A549 (cell line): Measurements from ENCODE around the gene SH3BP5. TPM values are rescaled to one million over a fixed set of nuclear protein-coding genes. Genes with fewer than 3 reads are reported as not detected.

Experiments used
- ATAC-seq, 2 experiments: fragments of 200-7000 bp in 1 of 2; fragments of >200 bp in 1 of 2; cut with Nextera tagmentation in 1 of 2; cut with Tn5 transposase in 1 of 2; 3 replicates each; pipeline versions ENCODE4 v1.8.0 to v1.9.1; 2018 to 2020; ENCODE audit warnings: mild to moderate bottlenecking in 1 of 2, moderate library complexity in 1 of 2
- CTCF ChIA-PET: fragments of 300-600 bp; sonication (Branson Sonifier 250); formaldehyde crosslinking; extraction: SDS; loops from one replicate; lab custom pipeline; 2021; ENCODE audit warnings: antibody characterized with exemption, inconsistent platforms; lab: Yijun Ruan, JAX
- POLR2A ChIA-PET: fragments of 350-600 bp; formaldehyde crosslinking; extraction: SDS; loops from one replicate; lab custom pipeline; 2021; ENCODE audit warnings: antibody characterized with exemption, inconsistent platforms; lab: Yijun Ruan, JAX
- DNase-seq, 2 experiments: peaks; one replicate each; pipeline versions ENCODE4 v3.0.0 to v3.0.0-alpha.2; 2011 to 2016; ENCODE audit warnings: low read depth in 1 of 2, low spot score in 1 of 2
- FAIRE-seq: peaks from 2 replicates; lab custom pipeline; 2011; peaks lifted over from hg19 to GRCh38; lab: Jason Lieb, UNC
- H3K27ac ChIP-seq, 2 experiments: fragments of >200 bp; sonication (Bioruptor Twin); formaldehyde crosslinking; 3 replicates each; pipeline ENCODE4 v1.5.1; 2016 to 2017
- H3K4me1 ChIP-seq: fragments of >200 bp; sonication (Bioruptor Twin); formaldehyde crosslinking; 3 replicates; pipeline ENCODE4 v1.6.1; 2016
- H3K4me2 ChIP-seq: fragments of >200 bp; sonication (Bioruptor Twin); formaldehyde crosslinking; 3 replicates; pipeline ENCODE4 v1.6.1; 2016
- H3K4me3 ChIP-seq: fragments of >200 bp; sonication (Bioruptor Twin); formaldehyde crosslinking; 3 replicates; pipeline ENCODE4 v1.5.1; 2016
- H3K9me3 ChIP-seq: fragments of >200 bp; sonication (Bioruptor Twin); formaldehyde crosslinking; 3 replicates; pipeline ENCODE4 v1.6.1; 2016
- ATOH8 ChIP-seq: fragments of 250-450 bp; sonication (Bioruptor Pico); IDR thresholded peaks from 2 replicates; pipeline ENCODE4 v1.5.0; 2020; ENCODE audit warnings: low read depth, mild to moderate bottlenecking, moderate library complexity
- BHLHE40 ChIP-seq: IDR thresholded peaks from 2 replicates; pipeline ENCODE4 v1.6.1; 2012; ENCODE audit warnings: low read depth, low read length, inconsistent platforms
- CHD2 ChIP-seq: fragments of 150-350 bp; IDR thresholded peaks from 2 replicates; pipeline ENCODE4 v1.6.1; 2014; ENCODE audit warnings: low read length; ENCODE audit not compliant: partially characterized antibody
- CHD4 ChIP-seq: fragments of 200-600 bp; sonication (generic); IDR thresholded peaks from 2 replicates; pipeline ENCODE4 v1.6.1; 2016; ENCODE audit warnings: antibody characterized with exemption, mild to moderate bottlenecking, borderline replicate concordance
- EHF ChIP-seq: fragments of 250-450 bp; sonication (Bioruptor Pico); IDR thresholded peaks from 2 replicates; pipeline ENCODE4 v1.5.0; 2020; ENCODE audit warnings: mild to moderate bottlenecking
- ESRRA ChIP-seq: fragments of 150-350 bp; IDR thresholded peaks from 2 replicates; pipeline ENCODE4 v1.6.1; 2014; ENCODE audit warnings: mild to moderate bottlenecking, low read length, borderline replicate concordance
- FOXS1 ChIP-seq: fragments of 250-450 bp; sonication (Bioruptor Pico); IDR thresholded peaks from 2 replicates; pipeline ENCODE4 v1.5.0; 2020; ENCODE audit warnings: mild to moderate bottlenecking, moderate library complexity
- HOXB5 ChIP-seq: fragments of 250-450 bp; sonication (Bioruptor Pico); IDR thresholded peaks from 2 replicates; pipeline ENCODE4 v1.5.0; 2020; ENCODE audit warnings: mild to moderate bottlenecking, moderate library complexity
- JUN ChIP-seq, 2 experiments: fragments of >200 bp; sonication (Bioruptor Twin); formaldehyde crosslinking; IDR thresholded peaks; 2 replicates in 1 of 2; 3 replicates in 1 of 2; pipeline ENCODE4 v1.6.1; 2016 to 2017
- JUNB ChIP-seq: fragments of >200 bp; sonication (Bioruptor Twin); formaldehyde crosslinking; IDR thresholded peaks from 2 replicates; pipeline ENCODE4 v1.6.1; 2016
- KDM5A ChIP-seq: fragments of 200-600 bp; sonication (generic); IDR thresholded peaks from 2 replicates; pipeline ENCODE4 v1.6.1; 2016; ENCODE audit warnings: antibody characterized with exemption, mild to moderate bottlenecking
- MAZ ChIP-seq: fragments of 150-350 bp; IDR thresholded peaks from 2 replicates; pipeline ENCODE4 v1.6.1; 2014; ENCODE audit warnings: antibody characterized with exemption, low read depth, low read length, borderline replicate concordance
- MYC ChIP-seq: IDR thresholded peaks from 2 replicates; pipeline ENCODE4 v1.6.1; 2012; ENCODE audit warnings: mild to moderate bottlenecking, inconsistent platforms, low read length, improper control_type of control experiment, borderline replicate concordance
- NPAS2 ChIP-seq: fragments of 250-450 bp; sonication (Bioruptor Pico); IDR thresholded peaks from 2 replicates; pipeline ENCODE4 v1.8.0; 2022; ENCODE audit warnings: mild to moderate bottlenecking, moderate library complexity, borderline replicate concordance
- NR3C1 ChIP-seq: fragments of >200 bp; sonication (Bioruptor Twin); formaldehyde crosslinking; IDR thresholded peaks from 3 replicates; pipeline ENCODE4 v1.6.1; 2017
- POLR2AphosphoS2 ChIP-seq: conservative IDR thresholded peaks from 2 replicates; pipeline ENCODE4 v1.6.1; 2012; ENCODE audit warnings: low read length, improper control_type of control experiment, inconsistent platforms
- RFX5 ChIP-seq: fragments of 450-650 bp; IDR thresholded peaks from 2 replicates; pipeline ENCODE4 v1.7.1; 2014; ENCODE audit warnings: antibody characterized with exemption, mild to moderate bottlenecking, moderate library complexity
- RNF2 ChIP-seq: fragments of 200-600 bp; sonication (generic); IDR thresholded peaks from 2 replicates; pipeline ENCODE4 v1.6.1; 2016; ENCODE audit warnings: low read depth, mild to moderate bottlenecking, antibody characterized with exemption, moderate library complexity, borderline replicate concordance
- SMC3 ChIP-seq: fragments of >200 bp; sonication (Bioruptor Twin); formaldehyde crosslinking; IDR thresholded peaks from 3 replicates; pipeline ENCODE4 v1.6.1; 2018; ENCODE audit warnings: inconsistent platforms
- TP53 ChIP-seq: fragments of 250-450 bp; sonication (Bioruptor Pico); IDR thresholded peaks from 2 replicates; pipeline ENCODE4 v1.5.0; 2021; ENCODE audit warnings: mild to moderate bottlenecking, moderate library complexity
- ZC3H11A ChIP-seq: fragments of 450-650 bp; IDR thresholded peaks from 2 replicates; pipeline ENCODE4 v1.6.1; 2014; ENCODE audit warnings: antibody characterized with exemption, mild to moderate bottlenecking
- ZSCAN20 ChIP-seq: fragments of 250-450 bp; sonication (Bioruptor Pico); IDR thresholded peaks from 2 replicates; pipeline ENCODE4 v1.8.0; 2022; ENCODE audit warnings: mild to moderate bottlenecking, moderate library complexity
- WGBS: methylation state at CpG from one replicate; pipeline ENCODE4 v1.1.6; 2017; ENCODE audit errors: missing lambda C conversion rate; 5-methylcytosine and 5-hydroxymethylcytosine counted together
- polyA plus RNA-seq, 4 experiments: library from polyadenylated mRNA; depleted of rRNA in 3 of 4; stranded (reverse); fragments of >200 nt; fragmentation: RNase III in 1 of 4; extraction: RNeasy Plus Mini Kit Qiagen cat#74134 plus additional on column Dnase treatment in 1 of 4; gene quantifications; 2 replicates in 3 of 4; 3 replicates in 1 of 4; pipeline ENCODE4 v1.2.3, GENCODE V29; 2011 to 2017
- TF ChIP-seq, protein P1 (sequence below): fragments of 450-650 bp; IDR thresholded peaks from 2 replicates; pipeline ENCODE4 v1.6.1; 2014; ENCODE audit warnings: antibody characterized with exemption

Gene SH3BP5
- polyA plus RNA-seq, 2 of the 4 experiments (the other 2 are of a cell fraction): 10.9 to 16.0 TPM

- ChIA-PET CTCF (interaction anchor here (0.8 to 2.7 kb wide), 3 partner anchors 22 to 108 kb away, joined by 3 to 8 read pairs (median 3); no protein-coding TSS in a partner anchor), POLR2A (no interaction called here)
- WGBS: 63% methylated on average over 3 of the region's 3 CpGs
- no peaks in the 10 kb centered on the region for H3K9me3 ChIP-seq
- H3K4me3 ChIP-seq: no peak overlapping the region
- no peak for DNase-seq
- H3K4me2 ChIP-seq: no peak overlapping the region
- ATAC-seq: no peak
- TF ChIP-seq SMC3 (no peak), ESRRA (no peak), BHLHE40 (no peak), RFX5 (no peak), MYC (no peak)
- peaks cover 11% of the 10 kb centered on the region for H3K4me1 ChIP-seq
- no peak overlapping the region for H3K27ac ChIP-seq
- no peak for FAIRE-seq
Observed at GRCh38 chr3:15298504-15298903, 33.9 kb downstream of the SH3BP5 start.

- peaks cover 11% of the 10 kb centered on the region for H3K4me1 ChIP-seq
- no peak overlapping the region for H3K4me2 ChIP-seq
- no peak overlapping the region for H3K4me3 ChIP-seq
- TF ChIP-seq EHF (CRISPR knock-in tag) (no peak), JUNB (no peak), TP53 (CRISPR knock-in tag) (no peak), JUN (IDR thresholded peaks at IDR 0.05) (no peak), HOXB5 (CRISPR knock-in tag) (no peak), NPAS2 (CRISPR knock-in tag) (no peak), ZC3H11A (no peak), ATOH8 (CRISPR knock-in tag) (no peak), KDM5A (no peak), ZSCAN20 (CRISPR knock-in tag) (no peak), POLR2AphosphoS2 (no peak), ESRRA (no peak), CHD4 (no peak)
- TF ChIP-seq, protein P1, sequence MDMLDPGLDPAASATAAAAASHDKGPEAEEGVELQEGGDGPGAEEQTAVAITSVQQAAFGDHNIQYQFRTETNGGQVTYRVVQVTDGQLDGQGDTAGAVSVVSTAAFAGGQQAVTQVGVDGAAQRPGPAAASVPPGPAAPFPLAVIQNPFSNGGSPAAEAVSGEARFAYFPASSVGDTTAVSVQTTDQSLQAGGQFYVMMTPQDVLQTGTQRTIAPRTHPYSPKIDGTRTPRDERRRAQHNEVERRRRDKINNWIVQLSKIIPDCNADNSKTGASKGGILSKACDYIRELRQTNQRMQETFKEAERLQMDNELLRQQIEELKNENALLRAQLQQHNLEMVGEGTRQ: no peak
- H3K27ac ChIP-seq: no peak overlapping the region
- ChIA-PET CTCF (interaction anchor here (1.4 to 2.7 kb wide), 2 partner anchors 30 to 109 kb away, joined by 3 to 8 read pairs; no protein-coding TSS in a partner anchor), POLR2A (no interaction called here)
- 81% methylated on average over 4 of the region's 4 CpGs for WGBS
- ATAC-seq (no peak), DNase-seq (no peak), FAIRE-seq (no peak)
- H3K9me3 ChIP-seq: no peaks in the 10 kb centered on the region
Observed at GRCh38 chr3:15297608-15298350, 34.6 kb downstream of the SH3BP5 start.

GRCh38 chr3:15295506-15295905 is 36.9 kb downstream of the SH3BP5 start:
- ChIA-PET POLR2A (no interaction called here), CTCF (interaction anchor here (1.2 to 2.2 kb wide), 4 partner anchors 13 to 110 kb away, joined by 3 to 6 read pairs (median 4); partner anchors contain the start of gene SH3BP5)
- TF ChIP-seq CHD2 (no peak), TP53 (CRISPR knock-in tag) (no peak), NR3C1 (no peak), RNF2 (no peak), MAZ (no peak), FOXS1 (no peak), ZC3H11A (no peak), EHF (CRISPR knock-in tag) (no peak), ATOH8 (CRISPR knock-in tag) (no peak)
- Histone ChIP-seq H3K4me1 (peaks cover 3% of the 10 kb centered on the region), H3K9me3 (no peaks in the 10 kb centered on the region), H3K4me2 (no peak overlapping the region), H3K27ac (no peak overlapping the region), H3K4me3 (no peak overlapping the region)
- FAIRE-seq (no peak), DNase-seq (no peak), ATAC-seq (no peak)
- WGBS: 89% methylated on average over 6 of the region's 6 CpGs
